ENCODE measurements around the gene SMAD3. TPM values are rescaled to one million over a fixed set of nuclear protein-coding genes. Genes with fewer than 3 reads are reported as not detected.
A peak's percentile ranks its signal among the peaks of the same experiment; 100 is the strongest.

The SMAD3 gene
- total and polyA plus RNA-seq, 5 donors: 9.9 to 40.5 (median 29.2) TPM

GRCh38 chr15:67180514-67181191 lies 115.3 kb downstream of the SMAD3 start:
- no peaks in the 10 kb centered on the region for H3K27me3 ChIP-seq (ENCODE audit: control insufficient read depth, insufficient read depth)
- H3K27ac ChIP-seq (ENCODE audit: low read length): no peak overlapping the region
- intact Hi-C loops (cut with DNase I): no loop called here
- DNase-seq (peak in 1 of 3 donors; percentile 44), ATAC-seq (no peak)
- no peaks in the 10 kb centered on the region for H3K9me3 ChIP-seq (ENCODE audit: control insufficient read depth, low read length)
- no peak overlapping the region for H3K4me3 ChIP-seq (ENCODE audit: low read length)
- H3K4me1 ChIP-seq (ENCODE audit: control insufficient read depth, insufficient read depth, low read length): peaks cover 12% of the 10 kb centered on the region
- WGBS: 89% methylated on average over 10 of the region's 10 CpGs

GRCh38 chr15:67181221-67181639 lies 115.8 kb downstream of the SMAD3 start:
- Histone ChIP-seq H3K27ac (ENCODE audit: low read length) (no peak overlapping the region), H3K9me3 (ENCODE audit: control insufficient read depth, low read length) (no peaks in the 10 kb centered on the region), H3K4me1 (ENCODE audit: control insufficient read depth, insufficient read depth, low read length) (peaks cover 16% of the 10 kb centered on the region), H3K4me3 (ENCODE audit: low read length) (no peak overlapping the region), H3K27me3 (ENCODE audit: control insufficient read depth, insufficient read depth) (no peaks in the 10 kb centered on the region)
- WGBS: 94% methylated on average over 15 of the region's 15 CpGs
- DNase-seq (peak in 1 of 3 donors; percentile 27), ATAC-seq (no peak)
- intact Hi-C loops (cut with DNase I): no loop called here

GRCh38 chr15:67183443-67184169 lies 118.2 kb downstream of the SMAD3 start:
- Histone ChIP-seq H3K4me3 (ENCODE audit: low read length) (no peak overlapping the region), H3K27ac (ENCODE audit: low read length) (no peak overlapping the region), H3K4me1 (ENCODE audit: control insufficient read depth, insufficient read depth, low read length) (peaks cover 27% of the 10 kb centered on the region), H3K27me3 (ENCODE audit: control insufficient read depth, insufficient read depth) (no peaks in the 10 kb centered on the region), H3K9me3 (ENCODE audit: control insufficient read depth, low read length) (no peaks in the 10 kb centered on the region)
- WGBS: 79% methylated on average over 7 of the region's 7 CpGs
- intact Hi-C loops (cut with DNase I): no loop called here
- ATAC-seq: no peak
- DNase-seq: peak in 1 of 3 donors; percentile 9

- Histone ChIP-seq H3K27ac (ENCODE audit: low read length) (no peak overlapping the region), H3K4me3 (ENCODE audit: low read length) (no peak overlapping the region), H3K4me1 (ENCODE audit: control insufficient read depth, insufficient read depth, low read length) (peaks cover 30% of the 10 kb centered on the region), H3K27me3 (ENCODE audit: control insufficient read depth, insufficient read depth) (no peaks in the 10 kb centered on the region), H3K9me3 (ENCODE audit: control insufficient read depth, low read length) (no peaks in the 10 kb centered on the region)
- ATAC-seq (no peak), DNase-seq (peak in 2 of 3 donors; percentile 64 to 69)
- intact Hi-C loops (cut with DNase I): no loop called here
- 76% methylated on average over 18 of the region's 18 CpGs for WGBS
Observed at GRCh38 chr15:67184208-67184925, 119.0 kb downstream of the SMAD3 start.

GRCh38 chr15:67185051-67185450 lies 119.6 kb downstream of the SMAD3 start:
- 81% methylated on average over 6 of the region's 6 CpGs for WGBS
- peak in 2 of 3 donors; percentile 36 to 62 for DNase-seq

GRCh38 chr15:67185621-67186225 lies 120.3 kb downstream of the SMAD3 start:
- H3K9me3 ChIP-seq (ENCODE audit: control insufficient read depth, low read length): no peaks in the 10 kb centered on the region
- intact Hi-C loops (cut with DNase I): loop anchor here in 1 of 4 donors (5.0 kb wide), 1 partner anchor 118 kb away; the partner anchor contains the start of gene SMAD3
- ATAC-seq: no peak
- peaks cover 33% of the 10 kb centered on the region for H3K4me1 ChIP-seq (ENCODE audit: control insufficient read depth, insufficient read depth, low read length)
- no peaks in the 10 kb centered on the region for H3K27me3 ChIP-seq (ENCODE audit: control insufficient read depth, insufficient read depth)
- peak in 2 of 3 donors; percentile 36 to 65 for DNase-seq
- no peak overlapping the region for H3K4me3 ChIP-seq (ENCODE audit: low read length)
- 62% methylated on average over 9 of the region's 9 CpGs for WGBS
- peak overlapping the region; percentile 81 for H3K27ac ChIP-seq (ENCODE audit: low read length)

More at GRCh38 chr15:67185051-67185450, 119.6 kb downstream of the SMAD3 start:
- Histone ChIP-seq H3K4me3 (ENCODE audit: low read length) (no peak overlapping the region), H3K4me1 (ENCODE audit: control insufficient read depth, insufficient read depth, low read length) (peaks cover 33% of the 10 kb centered on the region), H3K27me3 (ENCODE audit: control insufficient read depth, insufficient read depth) (no peaks in the 10 kb centered on the region), H3K9me3 (ENCODE audit: control insufficient read depth, low read length) (no peaks in the 10 kb centered on the region), H3K27ac (ENCODE audit: low read length) (peak overlapping the region; percentile 81)
- intact Hi-C loops (cut with DNase I): loop anchor here in 1 of 4 donors (5.0 kb wide), 1 partner anchor 118 kb away; the partner anchor contains the start of gene SMAD3
- ATAC-seq: no peak

- Histone ChIP-seq H3K27me3 (ENCODE audit: control insufficient read depth, insufficient read depth) (no peaks in the 10 kb centered on the region), H3K4me1 (ENCODE audit: control insufficient read depth, insufficient read depth, low read length) (peaks cover 33% of the 10 kb centered on the region), H3K9me3 (ENCODE audit: control insufficient read depth, low read length) (no peaks in the 10 kb centered on the region), H3K4me3 (ENCODE audit: low read length) (no peak overlapping the region), H3K27ac (ENCODE audit: low read length) (peak overlapping the region; percentile 81)
- ATAC-seq: peak; percentile 49 to 56
- intact Hi-C loops (cut with DNase I): loop anchor here in 1 of 4 donors (5.0 kb wide), 1 partner anchor 119 kb away; the partner anchor contains the start of gene SMAD3
- peak; percentile 78 to 91 (median 90) for DNase-seq
- 17% methylated on average over 6 of the region's 6 CpGs for WGBS
Observed at GRCh38 chr15:67186226-67186649, 120.8 kb downstream of the SMAD3 start.

- Histone ChIP-seq H3K27ac (ENCODE audit: low read length) (peak overlapping the region; percentile 81), H3K4me1 (ENCODE audit: control insufficient read depth, insufficient read depth, low read length) (peaks cover 33% of the 10 kb centered on the region), H3K4me3 (ENCODE audit: low read length) (no peak overlapping the region), H3K27me3 (ENCODE audit: control insufficient read depth, insufficient read depth) (no peaks in the 10 kb centered on the region), H3K9me3 (ENCODE audit: control insufficient read depth, low read length) (no peaks in the 10 kb centered on the region)
- 53% methylated on average over 4 of the region's 4 CpGs for WGBS
- ATAC-seq (no peak), DNase-seq (peak in 2 of 3 donors; percentile 64 to 70)
- intact Hi-C loops (cut with DNase I): loop anchor here in 1 of 4 donors (5.0 kb wide), 1 partner anchor 119 kb away; the partner anchor contains the start of gene SMAD3
Observed at GRCh38 chr15:67186688-67187087, 121.3 kb downstream of the SMAD3 start.

GRCh38 chr15:67187351-67187854 lies 122.0 kb downstream of the SMAD3 start:
- DNase-seq (peak in 1 of 3 donors; percentile 36), ATAC-seq (no peak)
- intact Hi-C loops (cut with DNase I): loop anchor here in 1 of 4 donors (5.0 kb wide), 1 partner anchor 120 kb away; the partner anchor contains the start of gene SMAD3
- peaks cover 33% of the 10 kb centered on the region for H3K4me1 ChIP-seq (ENCODE audit: control insufficient read depth, insufficient read depth, low read length)
- WGBS: 91% methylated on average over 12 of the region's 12 CpGs
- no peak overlapping the region for H3K4me3 ChIP-seq (ENCODE audit: low read length)
- no peaks in the 10 kb centered on the region for H3K9me3 ChIP-seq (ENCODE audit: control insufficient read depth, low read length)
- peak overlapping the region; percentile 81 for H3K27ac ChIP-seq (ENCODE audit: low read length)
- no peaks in the 10 kb centered on the region for H3K27me3 ChIP-seq (ENCODE audit: control insufficient read depth, insufficient read depth)

Measured in right cardiac atrium (tissue), 5 donors.